Activated CD4-positive, alpha-beta memory T cell treated with anti-CD3 and anti-CD28 coated beads for 36 hours (primary cell): ENCODE measurements around the gene ERP29. TPM values are rescaled to one million over a fixed set of nuclear protein-coding genes. Genes with fewer than 3 reads are reported as not detected.
A peak's percentile ranks its signal among the peaks of the same experiment; 100 is the strongest.
"Not testable (repeated sequence)": the region's sequence is repeated elsewhere in the genome, so short reads cannot be mapped to it uniquely, and the experiment has no call there.

Source experiments
- CTCF ChIA-PET: fragments of 350-600 bp; sonication (Branson Sonifier 250); formaldehyde crosslinking; loops from one replicate; lab custom pipeline; 2021; ENCODE audit warnings: antibody characterized with exemption, inconsistent platforms; lab: Charles Lee
- POLR2A ChIA-PET: fragments of 350-600 bp; sonication (Branson Sonifier 250); formaldehyde crosslinking; loops from one replicate; lab custom pipeline; 2021; ENCODE audit warnings: antibody characterized with exemption; lab: Charles Lee
- DNase-seq: peaks from one replicate; pipeline ENCODE4 v3.0.0-alpha.2; 2020
- H3K27ac Mint-ChIP-seq: one replicate; pipeline ENCODE4 v1.8.0; 2021; ENCODE audit warnings: mixed read lengths
- H3K27me3 Mint-ChIP-seq: one replicate; pipeline ENCODE4 v1.8.0; 2021; ENCODE audit warnings: mixed read lengths
- H3K36me3 Mint-ChIP-seq: one replicate; pipeline ENCODE4 v1.8.0; 2021; ENCODE audit warnings: mixed read lengths
- H3K4me1 Mint-ChIP-seq: one replicate; pipeline ENCODE4 v1.8.0; 2021; ENCODE audit warnings: low read depth, mixed read lengths
- H3K4me3 Mint-ChIP-seq: one replicate; pipeline ENCODE4 v1.8.0; 2021; ENCODE audit warnings: mild to moderate bottlenecking, mixed read lengths
- H3K9me3 Mint-ChIP-seq: one replicate; pipeline ENCODE4 v1.8.0; 2021; ENCODE audit warnings: mixed read lengths
- intact Hi-C: fragments of 100-400 bp; cut with micrococcal nuclease; formaldehyde crosslinking; loops from one replicate; pipeline ENCODE4 v1.15.1; 2023
- total RNA-seq, 2 experiments: library from RNA; stranded (reverse); gene quantifications; one replicate each; pipeline ENCODE4 v1.2.3, GENCODE V29; 2021

ERP29 gene
- total RNA-seq, 2 experiments from 2014 or later, result 102 to 104 TPM

GRCh38 chr12:112004041-112004440 is 9.2 kb upstream of the ERP29 start:
- intact Hi-C loops, result no loop called here
- ChIA-PET POLR2A (interaction anchor here (0.6 to 5.0 kb wide), 2 partner anchors 9 to 12 kb away, joined by 3 to 44 read pairs; partner anchors contain the start of genes ERP29 and TMEM116), CTCF (interaction anchor here (4.2 kb wide), 1 partner anchor 10 kb away, joined by 26 read pairs; the partner anchor contains the start of genes ERP29 and TMEM116)
- Mint-ChIP-seq H3K9me3 (no peaks in the 10 kb centered on the region), H3K4me3 (no peak overlapping the region), H3K27ac (no peak overlapping the region), H3K4me1 (peaks cover 53% of the 10 kb centered on the region), H3K27me3 (no peaks in the 10 kb centered on the region), H3K36me3 (peaks cover 1% of the 10 kb centered on the region)
- DNase-seq, result no peak

DNA sequence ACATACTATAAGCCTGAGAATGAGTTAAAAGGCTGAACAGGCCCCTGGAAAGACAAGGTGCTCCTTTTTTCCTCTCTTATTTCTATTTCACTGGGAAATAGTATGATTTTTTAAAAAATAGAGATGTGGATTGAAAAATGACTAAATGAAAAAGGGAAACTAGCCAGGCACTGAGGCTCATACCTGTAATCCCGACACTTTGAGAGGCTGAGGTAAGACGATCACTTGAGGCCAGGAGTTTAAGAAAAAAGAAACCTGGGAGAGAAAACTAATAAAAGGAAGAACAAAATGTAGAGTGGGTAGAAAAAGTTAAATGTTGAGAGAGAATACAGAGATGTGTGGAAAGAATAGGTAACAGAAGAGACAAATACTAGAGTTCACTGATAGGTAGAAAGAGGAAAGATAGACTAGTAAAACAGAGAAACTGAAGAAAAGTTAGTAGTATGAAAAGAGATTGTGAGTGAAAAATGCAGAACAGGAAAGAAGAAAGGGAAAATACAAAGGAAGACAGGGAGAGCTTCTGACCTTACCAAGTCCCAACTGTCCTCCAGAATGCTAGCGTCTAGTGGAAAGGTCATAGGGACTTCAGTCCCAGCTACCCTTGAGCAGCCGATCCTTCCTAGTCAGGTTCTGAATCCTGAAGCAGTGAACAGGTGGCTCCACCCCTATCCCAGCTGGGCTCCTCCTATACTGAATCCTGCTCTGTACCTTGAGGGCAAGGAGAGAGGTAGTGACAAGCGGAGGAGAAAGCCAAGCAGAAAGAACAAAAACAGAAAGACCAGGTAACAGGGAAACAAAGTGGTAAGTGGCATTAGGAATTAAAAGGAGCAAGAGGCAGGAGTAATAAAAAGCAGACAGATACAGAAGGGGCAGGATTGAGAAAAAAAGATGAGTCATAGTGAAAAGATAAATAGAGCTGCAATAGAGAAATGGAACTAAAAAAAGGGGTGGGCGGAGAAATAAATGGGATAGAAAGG is 7.5 kb upstream of the ERP29 start:
- ChIA-PET POLR2A (no interaction called here), CTCF (no interaction called here)
- no peaks in the 10 kb centered on the region for H3K27me3 Mint-ChIP-seq
- peaks cover 51% of the 10 kb centered on the region for H3K4me1 Mint-ChIP-seq
- DNase-seq, result no peak
- H3K4me3 Mint-ChIP-seq, result no peak overlapping the region
- H3K9me3 Mint-ChIP-seq, result no peaks in the 10 kb centered on the region
- H3K36me3 Mint-ChIP-seq, result peaks cover 1% of the 10 kb centered on the region
- intact Hi-C loops, result no loop called here
- no peak overlapping the region for H3K27ac Mint-ChIP-seq

DNA sequence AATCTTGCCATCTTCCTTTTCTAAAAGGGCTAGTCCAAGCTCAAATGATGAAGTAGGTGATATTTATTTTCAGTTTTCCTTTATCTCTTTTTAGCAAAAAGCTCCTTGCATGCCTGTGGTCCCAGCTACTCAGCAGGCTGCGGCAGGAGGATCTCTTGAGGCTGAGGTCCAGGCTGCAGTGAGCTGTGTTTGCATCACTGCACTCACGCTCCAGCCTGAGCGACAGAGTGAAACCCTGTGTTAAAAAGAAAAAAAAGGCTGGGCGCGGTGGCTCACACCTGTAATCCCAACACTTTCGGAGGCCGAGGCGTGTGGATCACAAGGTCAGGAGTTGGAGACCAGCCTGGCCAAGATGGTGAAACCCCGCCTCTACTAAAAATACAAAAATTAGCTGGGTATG is 5.3 kb upstream of the ERP29 start:
- no peak for DNase-seq
- H3K9me3 Mint-ChIP-seq, result no peaks in the 10 kb centered on the region
- ChIA-PET POLR2A (no interaction called here), CTCF (no interaction called here)
- intact Hi-C loops, result no loop called here
- H3K4me3 Mint-ChIP-seq, result no peak overlapping the region
- H3K36me3 Mint-ChIP-seq, result peaks cover 17% of the 10 kb centered on the region
- no peak overlapping the region for H3K27ac Mint-ChIP-seq
- H3K4me1 Mint-ChIP-seq, result peaks cover 44% of the 10 kb centered on the region
- no peaks in the 10 kb centered on the region for H3K27me3 Mint-ChIP-seq

- Mint-ChIP-seq H3K27ac (no peak overlapping the region), H3K36me3 (peaks cover 17% of the 10 kb centered on the region), H3K9me3 (no peaks in the 10 kb centered on the region), H3K4me3 (no peak overlapping the region), H3K27me3 (no peaks in the 10 kb centered on the region), H3K4me1 (peaks cover 42% of the 10 kb centered on the region)
- no peak for DNase-seq
- CTCF ChIA-PET, result no interaction called here
- POLR2A ChIA-PET, result no interaction called here
- intact Hi-C loops, result no loop called here
Measured at GRCh38 chr12:112008918-112009317, 4.3 kb upstream of the ERP29 start.

DNA sequence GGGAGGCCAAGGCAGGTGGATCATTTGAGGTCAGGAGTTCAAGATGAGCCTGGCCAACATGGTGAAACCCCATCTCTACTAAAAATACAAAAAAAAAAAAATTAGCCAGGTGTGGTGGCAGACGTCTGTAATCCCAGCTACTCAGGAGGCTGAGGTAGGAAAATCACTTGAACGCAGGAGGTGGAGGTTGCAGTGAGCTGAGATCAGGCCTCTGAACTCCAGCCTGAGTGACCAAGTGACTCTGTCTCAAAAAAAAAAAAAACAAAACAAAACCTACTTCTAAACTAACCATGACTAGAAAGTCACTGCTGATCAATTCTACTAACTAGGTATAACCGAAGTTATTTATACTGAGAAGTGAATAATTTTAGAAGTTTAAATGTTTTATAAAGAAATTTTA is 3.6 kb upstream of the ERP29 start:
- H3K4me3 Mint-ChIP-seq, H3K27ac Mint-ChIP-seq, intact Hi-C loops, DNase-seq, H3K9me3 Mint-ChIP-seq, POLR2A ChIA-PET, H3K27me3 Mint-ChIP-seq: not testable (repeated sequence)
- H3K4me1 Mint-ChIP-seq, result peaks cover 47% of the 10 kb centered on the region
- H3K36me3 Mint-ChIP-seq, result peaks cover 21% of the 10 kb centered on the region
- CTCF ChIA-PET, result interaction anchor here (0.6 to 1.0 kb wide), 2 partner anchors 8 to 11 kb away, joined by 3 read pairs; no protein-coding TSS in a partner anchor

GRCh38 chr12:112010415-112011344 is 2.5 kb upstream of the ERP29 start:
- Mint-ChIP-seq H3K36me3 (peaks cover 26% of the 10 kb centered on the region), H3K4me1 (peaks cover 47% of the 10 kb centered on the region), H3K27me3 (no peaks in the 10 kb centered on the region), H3K9me3 (peaks cover under 1% of the 10 kb centered on the region), H3K4me3 (peak overlapping the region; percentile 97), H3K27ac (peak overlapping the region; percentile 99)
- ChIA-PET CTCF (interaction anchor here (0.6 to 1.0 kb wide), 2 partner anchors 9 to 10 kb away, joined by 3 read pairs; no protein-coding TSS in a partner anchor), POLR2A (interaction anchor here (1.2 kb wide), 1 partner anchor 66 kb away, joined by 3 read pairs; no protein-coding TSS in a partner anchor)
- no peak for DNase-seq
- intact Hi-C loops, result loop anchor here (5.0 to 10.0 kb wide), 4 partner anchors 67 to 416 kb away; partner anchors contain the start of genes ATXN2 and MAPKAPK5

- intact Hi-C loops, result loop anchor here (1.0 to 10.0 kb wide), 6 partner anchors 66 to 417 kb away; partner anchors contain the start of genes ATXN2 and MAPKAPK5
- Mint-ChIP-seq H3K9me3 (peaks cover 7% of the 10 kb centered on the region), H3K36me3 (peaks cover 34% of the 10 kb centered on the region), H3K27me3 (no peaks in the 10 kb centered on the region), H3K27ac (peak overlapping the region; percentile 99), H3K4me3 (peak overlapping the region; percentile 97), H3K4me1 (peaks cover 45% of the 10 kb centered on the region)
- DNase-seq, result no peak
- POLR2A ChIA-PET, result interaction anchor here (2.8 to 3.7 kb wide), 2 partner anchors 9 to 170 kb away, joined by 10 to 44 read pairs; partner anchors contain the start of gene MAPKAPK5
- CTCF ChIA-PET, result interaction anchor here (0.8 to 1.6 kb wide), 5 partner anchors 10 to 68 kb away, joined by 3 to 7 read pairs (median 3); no protein-coding TSS in a partner anchor
Measured at GRCh38 chr12:112011685-112012084, 1.5 kb upstream of the ERP29 start.

- H3K36me3 Mint-ChIP-seq, result peaks cover 37% of the 10 kb centered on the region
- no peaks in the 10 kb centered on the region for H3K27me3 Mint-ChIP-seq
- POLR2A ChIA-PET, result interaction anchor here (0.9 to 3.7 kb wide), 15 partner anchors 10 to 328 kb away, joined by 3 to 44 read pairs (median 4); partner anchors contain the start of genes ACAD10, BRAP, MAPKAPK5 and NAA25
- peak overlapping the region; percentile 97 for H3K4me3 Mint-ChIP-seq
- DNase-seq, result peak; percentile 83
- CTCF ChIA-PET, result interaction anchor here (0.6 to 2.9 kb wide), 25 partner anchors 8 to 201 kb away, joined by 3 to 35 read pairs (median 3); no protein-coding TSS in a partner anchor
- H3K4me1 Mint-ChIP-seq, result peaks cover 57% of the 10 kb centered on the region
- H3K9me3 Mint-ChIP-seq, result peaks cover 7% of the 10 kb centered on the region
- intact Hi-C loops, result loop anchor here (1.0 to 10.0 kb wide), 11 partner anchors 13 to 419 kb away; partner anchors contain the start of genes ATXN2, MAPKAPK5, RPL6 and TRAFD1
- H3K27ac Mint-ChIP-seq, result peak overlapping the region; percentile 99
Measured at GRCh38 chr12:112013601-112014402, 576 bp downstream of the ERP29 start.

DNA sequence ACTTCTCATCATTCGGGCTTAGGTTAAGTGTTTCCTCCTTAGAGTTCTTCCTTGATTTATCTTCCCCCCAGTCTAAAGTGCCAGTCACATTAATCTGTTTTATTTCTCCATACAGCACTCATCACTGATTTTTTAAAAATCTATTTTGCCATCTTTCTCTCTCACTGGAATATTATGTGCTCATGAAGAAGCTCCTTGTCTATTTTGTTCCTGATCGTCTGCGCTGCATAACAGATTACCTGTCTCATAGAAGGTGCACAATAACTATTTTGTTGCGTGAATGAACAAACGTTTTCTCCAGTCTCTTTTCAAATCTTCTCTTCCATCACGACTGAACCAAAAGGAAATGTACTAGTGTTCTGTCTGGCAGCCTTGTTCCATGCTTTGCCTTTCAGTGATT is 2.7 kb downstream of the ERP29 start:
- Mint-ChIP-seq H3K4me1 (peaks cover 57% of the 10 kb centered on the region), H3K4me3 (peak overlapping the region; percentile 6), H3K36me3 (peaks cover 38% of the 10 kb centered on the region), H3K27ac (peak overlapping the region; percentile 60), H3K27me3 (no peaks in the 10 kb centered on the region), H3K9me3 (peaks cover 7% of the 10 kb centered on the region)
- ChIA-PET POLR2A (interaction anchor here (0.7 kb wide), 1 partner anchor 12 kb away, joined by 3 read pairs; no protein-coding TSS in a partner anchor), CTCF (interaction anchor here (1.0 to 1.2 kb wide), 3 partner anchors 13 to 72 kb away, joined by 3 to 4 read pairs (median 3); no protein-coding TSS in a partner anchor)
- DNase-seq, result no peak
- intact Hi-C loops, result loop anchor here (10.0 kb wide), 1 partner anchor 421 kb away; the partner anchor contains the start of gene ATXN2

DNA sequence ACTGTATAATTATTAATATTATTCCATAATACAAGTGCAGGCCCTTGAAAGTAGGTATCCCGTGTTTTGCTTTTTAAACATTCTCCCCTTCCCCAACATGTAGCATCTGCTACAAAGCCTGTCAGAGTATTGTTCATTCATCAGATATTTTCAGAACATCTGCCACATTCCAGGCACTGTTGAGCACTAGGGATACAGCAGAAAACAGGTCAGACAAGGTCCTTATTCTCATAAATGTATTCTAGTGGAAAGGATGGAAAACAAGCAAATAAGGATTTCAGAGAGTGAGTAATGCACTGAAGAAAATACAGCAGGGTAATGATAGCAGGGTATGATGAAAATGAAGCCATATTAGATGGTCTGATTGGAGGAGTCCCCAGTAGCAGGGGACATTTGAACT is 3.8 kb downstream of the ERP29 start:
- POLR2A ChIA-PET, result no interaction called here
- DNase-seq, result no peak
- Mint-ChIP-seq H3K4me1 (peaks cover 46% of the 10 kb centered on the region), H3K27me3 (no peaks in the 10 kb centered on the region), H3K36me3 (peaks cover 30% of the 10 kb centered on the region), H3K9me3 (peaks cover 7% of the 10 kb centered on the region), H3K4me3 (no peak overlapping the region), H3K27ac (peak overlapping the region; percentile 31)
- intact Hi-C loops, result loop anchor here (10.0 kb wide), 1 partner anchor 422 kb away; the partner anchor contains the start of gene ATXN2
- CTCF ChIA-PET, result interaction anchor here (1.0 to 1.2 kb wide), 2 partner anchors 14 to 15 kb away, joined by 3 read pairs; no protein-coding TSS in a partner anchor
